Nephron (organoid): ENCODE measurements around the gene SEMA4C.

Source experiments
- H3K27ac Mint-ChIP-seq, 3 experiments: 2 replicates each; pipeline ENCODE4 v1.8.0; 2020; ENCODE audit warnings: mixed read lengths in 3 of 3, mild to moderate bottlenecking in 2 of 3, moderate library complexity in 1 of 3
- H3K27me3 Mint-ChIP-seq: 2 replicates; pipeline ENCODE4 v1.8.0; 2021; ENCODE audit warnings: low read depth, mild to moderate bottlenecking, moderate library complexity, mixed read lengths
- H3K36me3 Mint-ChIP-seq: 2 replicates; pipeline ENCODE4 v1.8.0; 2020; ENCODE audit warnings: low read depth, mixed read lengths
- H3K4me1 Mint-ChIP-seq: 2 replicates; pipeline ENCODE4 v1.8.0; 2020; ENCODE audit warnings: mixed read lengths
- H3K4me3 Mint-ChIP-seq, 3 experiments: 2 replicates each; pipeline ENCODE4 v1.8.0; 2020; ENCODE audit warnings: mild to moderate bottlenecking in 3 of 3, mixed read lengths in 3 of 3, moderate library complexity in 2 of 3
- H3K9me3 Mint-ChIP-seq: 2 replicates; pipeline ENCODE4 v1.8.0; 2020; ENCODE audit warnings: mixed read lengths
- CTCF ChIP-seq, 3 experiments: fragments of 200-600 bp; sonication (generic); IDR thresholded peaks; one replicate each; pipeline ENCODE4 v1.5.0; 2021; ENCODE audit warnings: antibody characterized with exemption in 3 of 3; ENCODE audit not compliant: unreplicated experiment in 3 of 3

SEMA4C gene

GRCh38 chr2:96895746-96896651 is 26.1 kb upstream of the SEMA4C start:
- H3K9me3 Mint-ChIP-seq, result no peaks in the 10 kb centered on the region
- no peak for TF ChIP-seq CTCF (IDR thresholded peaks at IDR 0.05; ENCODE audit: unreplicated experiment in 3 of 3)
- peak overlapping the region; percentile 39 to 83 (median 59) for H3K27ac Mint-ChIP-seq
- no peak overlapping the region for H3K4me3 Mint-ChIP-seq
- no peaks in the 10 kb centered on the region for H3K36me3 Mint-ChIP-seq
- H3K27me3 Mint-ChIP-seq, result peaks cover 4% of the 10 kb centered on the region
- peaks cover 65% of the 10 kb centered on the region for H3K4me1 Mint-ChIP-seq

- Mint-ChIP-seq H3K4me3 (peak overlapping the region in 1 of 3 experiments; percentile 5), H3K36me3 (no peaks in the 10 kb centered on the region), H3K27me3 (peaks cover 4% of the 10 kb centered on the region), H3K4me1 (peaks cover 69% of the 10 kb centered on the region), H3K9me3 (no peaks in the 10 kb centered on the region), H3K27ac (peak overlapping the region in 2 of 3 experiments; percentile 59 to 79)
- TF ChIP-seq CTCF (IDR thresholded peaks at IDR 0.05; ENCODE audit: unreplicated experiment in 3 of 3), result no peak
Observed at GRCh38 chr2:96895032-96895745, 25.3 kb upstream of the SEMA4C start.

- no peaks in the 10 kb centered on the region for H3K9me3 Mint-ChIP-seq
- H3K27ac Mint-ChIP-seq, result no peak overlapping the region
- H3K27me3 Mint-ChIP-seq, result peaks cover 4% of the 10 kb centered on the region
- peaks cover 67% of the 10 kb centered on the region for H3K4me1 Mint-ChIP-seq
- no peak overlapping the region for H3K4me3 Mint-ChIP-seq
- no peaks in the 10 kb centered on the region for H3K36me3 Mint-ChIP-seq
- TF ChIP-seq CTCF (IDR thresholded peaks at IDR 0.05; ENCODE audit: unreplicated experiment in 3 of 3), result no peak
Observed at GRCh38 chr2:96894151-96894531, 24.3 kb upstream of the SEMA4C start.

- Mint-ChIP-seq H3K9me3 (no peaks in the 10 kb centered on the region), H3K36me3 (no peaks in the 10 kb centered on the region), H3K4me1 (peaks cover 67% of the 10 kb centered on the region), H3K27me3 (peaks cover under 1% of the 10 kb centered on the region), H3K4me3 (no peak overlapping the region), H3K27ac (peak overlapping the region in 2 of 3 experiments; percentile 61 to 74)
- TF ChIP-seq CTCF (IDR thresholded peaks at IDR 0.05; ENCODE audit: unreplicated experiment in 3 of 3), result no peak
Observed at GRCh38 chr2:96893289-96894150, 23.6 kb upstream of the SEMA4C start.

- H3K4me1 Mint-ChIP-seq, result peaks cover 68% of the 10 kb centered on the region
- H3K27me3 Mint-ChIP-seq, result no peaks in the 10 kb centered on the region
- no peak for TF ChIP-seq CTCF (IDR thresholded peaks at IDR 0.05; ENCODE audit: unreplicated experiment in 3 of 3)
- peak overlapping the region; percentile 54 to 68 (median 59) for H3K27ac Mint-ChIP-seq
- no peaks in the 10 kb centered on the region for H3K9me3 Mint-ChIP-seq
- no peaks in the 10 kb centered on the region for H3K36me3 Mint-ChIP-seq
- peak overlapping the region in 1 of 3 experiments; percentile 5 for H3K4me3 Mint-ChIP-seq
Observed at GRCh38 chr2:96891591-96892333, 21.9 kb upstream of the SEMA4C start.
